Cardiac fibroblast (primary cell): Measurements from ENCODE around the gene PRKG1.
A peak's percentile ranks its signal among the peaks of the same experiment; 100 is the strongest.

Experiments
- DNase-seq, 2 donors: peaks; one replicate each; pipeline versions ENCODE4 v3.0.0 to v3.0.0-alpha.2; 2010; ENCODE audit warnings: low read depth in 2 of 2
- H3K4me3 ChIP-seq, 2 donors: replicated peaks in 1 of 2; 1 replicate in 1 of 2; 2 replicates in 1 of 2; pipeline ENCODE4 v1.5.1; 2011; ENCODE audit warnings: low read depth in 2 of 2, low read length in 2 of 2, mild to moderate bottlenecking in 2 of 2, moderate library complexity in 1 of 2
- TF ChIP-seq, protein P1 (sequence below): IDR thresholded peaks from one replicate; pipeline ENCODE4 v1.5.1; 2011; ENCODE audit warnings: low read depth, mild to moderate bottlenecking, low read length, inconsistent platforms

PRKG1 gene

DNA sequence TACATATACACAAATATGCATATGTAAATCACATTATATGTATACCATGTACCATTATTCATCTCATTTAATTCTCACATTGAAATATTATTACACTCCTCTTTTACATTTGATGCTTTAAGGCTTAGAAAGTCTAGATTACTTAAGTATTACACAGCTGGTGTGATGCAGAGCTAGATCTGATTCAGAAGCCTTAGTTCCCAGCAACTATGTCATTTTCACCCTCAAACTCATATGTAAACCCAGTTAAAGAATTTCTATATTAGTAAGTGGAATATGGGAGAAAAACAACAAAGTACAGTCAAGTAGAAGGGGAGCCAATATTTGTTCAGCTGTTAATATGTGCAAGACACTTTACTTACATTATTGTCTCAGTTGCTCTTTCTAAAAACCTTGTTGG is 699.4 kb downstream of the PRKG1 start:
- H3K4me3 ChIP-seq = no peak overlapping the region
- TF ChIP-seq, protein P1, sequence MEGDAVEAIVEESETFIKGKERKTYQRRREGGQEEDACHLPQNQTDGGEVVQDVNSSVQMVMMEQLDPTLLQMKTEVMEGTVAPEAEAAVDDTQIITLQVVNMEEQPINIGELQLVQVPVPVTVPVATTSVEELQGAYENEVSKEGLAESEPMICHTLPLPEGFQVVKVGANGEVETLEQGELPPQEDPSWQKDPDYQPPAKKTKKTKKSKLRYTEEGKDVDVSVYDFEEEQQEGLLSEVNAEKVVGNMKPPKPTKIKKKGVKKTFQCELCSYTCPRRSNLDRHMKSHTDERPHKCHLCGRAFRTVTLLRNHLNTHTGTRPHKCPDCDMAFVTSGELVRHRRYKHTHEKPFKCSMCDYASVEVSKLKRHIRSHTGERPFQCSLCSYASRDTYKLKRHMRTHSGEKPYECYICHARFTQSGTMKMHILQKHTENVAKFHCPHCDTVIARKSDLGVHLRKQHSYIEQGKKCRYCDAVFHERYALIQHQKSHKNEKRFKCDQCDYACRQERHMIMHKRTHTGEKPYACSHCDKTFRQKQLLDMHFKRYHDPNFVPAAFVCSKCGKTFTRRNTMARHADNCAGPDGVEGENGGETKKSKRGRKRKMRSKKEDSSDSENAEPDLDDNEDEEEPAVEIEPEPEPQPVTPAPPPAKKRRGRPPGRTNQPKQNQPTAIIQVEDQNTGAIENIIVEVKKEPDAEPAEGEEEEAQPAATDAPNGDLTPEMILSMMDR = no peak
- DNase-seq = peak in 1 of 2 donors; percentile 66

DNA sequence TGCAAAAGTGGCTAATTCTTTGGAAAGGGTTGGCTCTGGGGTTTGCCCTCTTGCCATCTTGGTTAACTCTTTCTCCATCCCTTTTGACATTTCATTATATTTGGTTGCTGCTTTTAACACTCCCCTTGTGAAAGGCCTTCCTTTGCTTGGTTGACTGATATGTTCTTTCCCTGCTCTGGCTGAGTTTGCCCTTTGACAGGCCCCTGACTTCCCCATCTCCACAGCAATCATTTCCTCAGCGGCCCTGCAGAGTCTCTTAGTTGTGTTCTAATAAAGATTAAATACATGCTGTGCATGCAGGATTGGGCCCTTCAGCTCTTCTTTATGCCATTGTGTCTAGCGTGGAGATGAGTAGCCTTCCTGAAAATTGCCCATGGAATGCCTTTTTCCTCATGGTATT is 709.7 kb downstream of the PRKG1 start:
- DNase-seq = no peak
- no peak overlapping the region for H3K4me3 ChIP-seq
- TF ChIP-seq, protein P1 = no peak

DNA sequence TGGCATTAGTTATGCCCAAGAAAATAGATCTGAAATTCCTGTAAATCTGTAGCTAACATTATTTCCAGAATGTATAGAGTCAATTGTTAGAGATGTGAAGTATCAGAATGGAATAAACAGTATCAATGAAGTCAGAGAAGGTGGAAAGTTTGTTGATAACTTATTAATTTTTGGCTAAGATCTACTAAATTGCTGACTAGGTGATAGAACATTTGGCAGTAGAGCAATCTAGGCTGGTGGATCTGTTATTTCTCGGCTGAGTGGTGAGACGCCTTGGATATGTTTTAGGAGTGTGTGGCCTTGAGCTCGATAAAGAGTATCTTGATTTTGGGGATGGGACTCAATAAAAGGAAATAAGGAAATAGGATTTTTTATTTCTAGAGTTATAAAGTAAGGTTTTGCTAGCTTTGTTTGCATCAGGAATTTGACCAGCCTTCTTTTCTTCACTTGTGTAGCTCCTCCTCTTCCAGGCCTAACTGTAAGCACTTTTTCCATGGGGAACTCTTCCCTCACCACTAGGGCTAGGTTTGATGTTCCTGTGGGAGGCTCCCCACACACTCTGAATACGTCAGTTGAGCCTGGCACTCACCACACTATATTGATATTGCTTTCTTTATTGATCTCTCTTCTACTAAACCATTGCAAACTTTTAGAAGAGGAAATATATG is 711.9 kb downstream of the PRKG1 start:
- H3K4me3 ChIP-seq = no peak overlapping the region
- DNase-seq = peak in 1 of 2 donors; percentile 25
- TF ChIP-seq, protein P1 = peak; percentile 7

DNA sequence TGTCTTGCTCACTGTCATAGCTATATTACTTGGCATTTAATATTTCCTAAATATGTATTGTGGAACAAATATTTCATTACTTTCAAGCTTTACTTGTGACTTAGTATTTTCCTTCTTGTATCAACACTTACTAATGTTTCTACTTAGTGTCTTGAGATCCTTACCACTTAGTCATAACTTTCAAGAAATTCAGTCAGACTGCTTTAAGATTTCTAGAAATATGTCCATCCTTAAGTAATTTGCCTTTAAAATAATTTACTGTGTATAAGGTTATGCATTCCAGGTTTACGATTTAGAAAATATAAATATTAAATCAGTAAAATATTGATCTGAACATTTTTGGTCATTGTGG is 712.4 kb downstream of the PRKG1 start:
- TF ChIP-seq, protein P1 = no peak
- DNase-seq = peak in 1 of 2 donors; percentile 43
- no peak overlapping the region for H3K4me3 ChIP-seq

DNA sequence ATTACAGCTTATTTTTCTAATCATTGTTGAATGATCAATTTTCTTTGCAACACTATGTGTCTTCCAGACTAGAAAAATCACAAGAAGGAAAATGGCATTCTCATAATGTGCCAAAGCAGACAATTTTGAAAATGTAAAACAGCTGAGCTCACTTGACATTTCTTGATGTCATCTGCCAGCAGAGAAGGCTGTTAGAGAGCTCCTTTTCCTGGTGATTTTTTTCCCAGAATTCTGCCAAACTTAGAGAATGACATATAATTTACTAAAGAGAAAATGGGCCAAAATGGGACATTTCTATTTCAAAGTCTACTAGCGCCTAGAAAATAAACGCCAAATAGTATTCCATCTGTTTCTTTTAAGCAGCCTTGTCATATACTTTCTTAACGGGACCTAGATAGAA is 714.0 kb downstream of the PRKG1 start:
- no peak overlapping the region for H3K4me3 ChIP-seq

DNA sequence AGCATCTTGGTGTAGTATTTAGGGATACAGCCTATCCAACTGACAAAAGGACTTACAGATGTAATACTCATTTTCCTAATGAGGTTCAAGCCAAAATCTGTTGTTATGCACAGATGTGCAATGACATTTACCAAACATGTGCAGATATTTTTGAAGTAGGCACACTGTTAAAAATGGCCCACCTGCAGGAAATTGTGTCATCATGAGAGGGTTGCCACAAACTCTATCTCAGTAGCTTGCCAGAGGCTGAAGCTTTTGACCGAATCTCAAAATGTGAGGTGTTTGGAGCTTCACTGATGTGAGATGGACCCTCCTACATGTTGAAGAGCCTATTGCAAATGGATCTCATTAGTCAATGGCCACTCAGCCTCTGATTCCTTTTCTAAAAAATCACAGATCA is 714.8 kb downstream of the PRKG1 start:
- no peak for DNase-seq
- TF ChIP-seq, protein P1 = no peak
- H3K4me3 ChIP-seq = no peak overlapping the region

More for the DNA sequence above, 714.0 kb downstream of the PRKG1 start:
- TF ChIP-seq, protein P1 = no peak
- no peak for DNase-seq

DNA sequence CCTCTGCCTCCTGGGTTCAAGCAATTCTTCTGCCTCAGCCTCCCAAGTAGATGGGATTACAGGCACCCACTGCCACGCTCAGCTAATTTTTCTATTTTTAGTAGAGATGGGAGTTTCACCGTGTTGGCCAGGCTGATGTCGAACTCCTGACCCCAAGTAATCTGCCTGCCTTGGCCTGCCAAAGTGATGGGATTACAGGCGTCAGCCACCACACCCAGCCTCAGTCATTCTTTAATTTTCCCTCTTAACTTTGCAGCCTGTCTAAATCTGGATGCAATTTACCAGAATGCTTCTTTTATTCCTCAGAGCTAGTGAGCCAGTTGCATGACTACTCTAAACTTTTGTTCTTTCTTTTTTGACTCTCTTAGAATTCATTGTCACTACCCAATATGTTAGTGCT is 715.6 kb downstream of the PRKG1 start:
- TF ChIP-seq, protein P1 = no peak
- DNase-seq = no peak
- no peak overlapping the region for H3K4me3 ChIP-seq
